HG03432 (cell line): Measurements from ENCODE around the gene PRDM1.

Experiments
- ATAC-seq: cut with Tn5 transposase; IDR thresholded peaks from one replicate; pipeline ENCODE4 v1.9.1; 2021; ENCODE audit warnings: mild to moderate bottlenecking, moderate library complexity; ENCODE audit not compliant: unreplicated experiment

Gene PRDM1

DNA sequence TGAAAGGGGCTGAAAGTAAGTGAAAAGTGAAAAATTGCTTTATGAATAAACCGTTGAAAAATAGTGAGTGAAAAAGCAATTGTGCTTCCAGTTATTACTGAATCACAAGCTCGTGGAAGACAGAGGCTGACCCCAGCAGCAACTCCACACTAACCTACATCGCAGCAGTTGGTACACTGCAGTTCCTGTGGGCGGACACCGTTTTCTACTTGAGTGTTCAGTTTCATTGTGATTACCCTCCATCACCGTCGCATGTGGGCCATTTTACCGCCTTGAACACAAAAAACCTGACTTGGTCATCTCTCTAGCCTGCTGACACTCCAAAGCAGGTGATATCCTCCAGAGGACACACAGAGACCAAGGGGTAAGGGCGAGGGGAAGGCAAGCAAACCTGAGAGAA is 28.4 kb downstream of the PRDM1 start:
- peak; percentile 86 for ATAC-seq

DNA sequence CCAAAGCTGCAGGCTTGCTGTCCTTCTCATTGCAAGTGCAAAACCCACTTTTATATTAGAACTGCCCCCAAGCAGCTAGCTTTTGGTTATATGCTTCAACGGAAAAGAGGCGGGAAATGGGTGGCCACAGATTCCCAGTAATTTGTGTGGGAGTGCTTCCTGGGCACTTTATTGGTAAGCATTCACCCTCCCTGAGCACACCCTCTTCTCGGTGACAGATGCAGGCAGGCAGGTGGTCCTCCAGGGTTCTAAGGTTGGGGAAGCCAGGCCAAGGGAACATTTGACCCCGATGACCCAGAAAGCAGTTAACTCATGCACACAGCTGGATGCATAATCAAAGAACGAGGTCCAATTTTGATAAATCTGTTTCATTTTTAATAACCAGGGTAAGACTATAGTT is 29.1 kb downstream of the PRDM1 start:
- ATAC-seq: no peak

DNA sequence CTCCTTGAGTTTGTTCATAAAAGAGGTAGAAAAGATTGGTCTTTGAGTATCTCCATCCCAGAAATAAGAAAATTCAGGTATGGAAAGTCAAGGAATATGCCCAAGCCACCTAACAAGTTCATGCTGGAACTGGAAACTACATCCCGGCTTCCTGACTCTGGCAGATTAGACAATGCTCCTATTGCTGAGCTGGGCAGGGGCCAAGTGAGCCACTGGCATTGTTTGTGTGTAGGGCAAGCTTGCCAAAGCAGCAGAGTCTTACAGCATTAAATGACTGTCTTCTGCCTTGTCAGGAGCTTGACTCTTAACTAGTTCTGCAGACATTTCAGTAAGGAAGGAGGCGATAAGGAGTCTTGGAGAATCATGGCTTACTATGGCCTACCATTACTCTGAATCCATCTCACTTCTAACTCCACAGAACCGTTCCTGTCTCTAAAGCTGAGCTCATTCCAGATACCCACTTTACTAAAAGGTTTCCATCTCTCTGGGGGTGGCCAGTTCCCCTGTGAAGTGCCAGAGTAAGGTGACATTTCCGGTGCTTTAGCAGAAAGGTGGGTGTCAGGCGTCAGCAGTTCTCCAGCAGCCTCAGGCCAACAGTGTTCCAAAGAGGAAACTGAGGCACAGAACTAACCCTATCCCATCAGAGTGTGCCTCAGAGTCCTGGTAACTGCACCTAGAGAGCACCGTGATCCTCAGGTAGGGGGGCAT is 30.1 kb downstream of the PRDM1 start:
- no peak for ATAC-seq

DNA sequence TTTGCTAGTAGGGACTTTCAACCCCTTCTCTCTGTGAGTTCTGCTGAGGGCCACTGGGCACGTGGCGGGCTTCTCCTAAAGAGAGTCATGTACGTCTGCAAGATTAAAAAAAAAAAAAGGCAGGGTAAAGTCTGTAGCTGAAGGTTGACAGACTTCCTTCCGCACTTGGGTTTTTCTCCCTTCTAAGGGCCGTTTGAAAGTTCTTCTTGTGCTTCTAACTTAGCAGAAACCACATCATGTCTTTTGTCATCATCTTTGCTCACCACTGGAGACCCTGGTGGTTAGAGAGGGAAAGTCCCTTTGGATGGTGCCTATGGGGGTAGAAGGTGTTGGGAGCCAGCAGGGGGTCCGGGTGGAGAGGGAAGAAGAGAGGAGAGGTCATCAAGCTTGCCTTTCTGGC is 31.4 kb downstream of the PRDM1 start:
- ATAC-seq: no peak

DNA sequence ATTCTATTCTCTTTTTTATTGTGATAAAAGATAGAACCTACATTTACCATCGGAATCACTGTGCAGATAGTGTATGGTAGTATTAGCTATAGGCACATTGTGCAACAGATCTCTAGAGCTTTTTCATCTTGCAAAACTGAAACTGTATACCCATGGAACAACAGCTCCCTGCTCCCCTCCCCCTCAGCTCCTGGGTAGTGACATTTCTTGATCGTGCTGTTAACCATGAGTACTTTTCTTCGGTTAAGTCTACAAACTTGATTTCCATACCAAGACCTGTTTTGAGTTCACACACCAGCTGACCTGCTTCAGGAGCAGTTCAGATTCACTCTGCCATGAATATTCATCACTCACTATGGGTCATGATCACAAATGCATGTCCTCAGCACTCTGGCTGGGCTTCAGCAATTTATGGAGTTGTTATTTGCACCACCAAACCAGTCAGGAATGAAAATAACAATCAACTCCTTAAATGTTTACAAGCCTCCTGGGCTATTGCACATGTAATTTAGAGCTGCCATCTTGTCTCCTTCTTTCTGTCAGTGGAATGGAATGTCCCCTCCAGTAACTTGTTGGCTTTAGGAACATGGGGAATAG is 32.8 kb downstream of the PRDM1 start:
- ATAC-seq: no peak

DNA sequence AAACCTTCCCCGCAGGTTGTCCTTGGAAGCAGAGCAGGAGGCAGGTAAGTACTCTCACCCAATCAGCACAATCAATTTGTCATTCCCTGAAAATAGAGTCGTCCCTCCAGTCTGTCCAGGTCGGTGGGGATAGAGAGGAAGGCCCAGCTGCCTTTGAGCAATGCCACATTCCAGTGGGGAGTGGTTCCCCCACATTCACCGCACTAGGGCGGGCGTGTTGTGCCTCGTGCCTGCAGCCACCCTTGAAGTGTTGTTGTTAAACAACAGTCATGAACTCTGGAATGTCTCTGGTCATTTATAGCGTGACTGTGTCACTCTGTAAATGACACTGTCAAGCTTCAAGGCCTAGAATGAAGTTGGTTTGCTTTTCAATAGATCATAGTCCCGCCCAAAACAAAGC is 33.4 kb downstream of the PRDM1 start:
- no peak for ATAC-seq

DNA sequence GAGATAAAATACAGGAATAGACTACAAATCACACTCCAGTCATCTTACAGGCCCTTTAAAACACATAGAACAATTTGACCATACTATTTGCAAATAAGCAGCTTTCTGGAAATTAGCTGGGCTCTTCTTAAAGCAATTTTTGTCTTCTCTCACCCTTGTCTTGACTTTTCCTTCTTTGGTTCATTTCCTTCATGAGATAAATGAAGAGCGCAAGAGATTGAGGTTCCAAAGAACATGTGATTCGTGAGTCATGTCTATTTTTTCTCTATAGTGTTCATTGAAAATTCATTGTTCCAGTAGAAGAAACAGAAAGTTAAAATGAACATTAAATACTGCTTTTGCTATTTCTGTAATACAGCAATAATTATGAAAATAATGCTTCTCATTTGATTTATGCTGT is 33.9 kb downstream of the PRDM1 start:
- no peak for ATAC-seq

DNA sequence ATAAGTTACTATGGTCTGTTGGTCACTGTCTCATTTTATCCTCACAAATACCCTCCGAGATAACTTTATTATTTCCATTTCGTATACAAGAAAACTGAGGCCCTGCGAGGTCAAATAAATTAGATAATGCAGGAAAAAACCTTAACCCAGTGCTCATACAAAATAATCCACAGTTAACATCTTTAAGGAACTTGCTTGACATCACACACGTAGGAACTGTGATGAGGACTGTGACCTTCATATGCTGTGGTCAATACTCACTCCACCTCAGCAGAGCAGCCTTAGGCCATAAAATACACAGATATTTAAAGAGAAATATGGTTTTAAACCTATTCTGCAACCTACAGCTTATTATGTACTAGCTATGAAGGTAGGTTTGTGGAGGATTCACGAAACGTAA is 34.3 kb downstream of the PRDM1 start:
- ATAC-seq: no peak

DNA sequence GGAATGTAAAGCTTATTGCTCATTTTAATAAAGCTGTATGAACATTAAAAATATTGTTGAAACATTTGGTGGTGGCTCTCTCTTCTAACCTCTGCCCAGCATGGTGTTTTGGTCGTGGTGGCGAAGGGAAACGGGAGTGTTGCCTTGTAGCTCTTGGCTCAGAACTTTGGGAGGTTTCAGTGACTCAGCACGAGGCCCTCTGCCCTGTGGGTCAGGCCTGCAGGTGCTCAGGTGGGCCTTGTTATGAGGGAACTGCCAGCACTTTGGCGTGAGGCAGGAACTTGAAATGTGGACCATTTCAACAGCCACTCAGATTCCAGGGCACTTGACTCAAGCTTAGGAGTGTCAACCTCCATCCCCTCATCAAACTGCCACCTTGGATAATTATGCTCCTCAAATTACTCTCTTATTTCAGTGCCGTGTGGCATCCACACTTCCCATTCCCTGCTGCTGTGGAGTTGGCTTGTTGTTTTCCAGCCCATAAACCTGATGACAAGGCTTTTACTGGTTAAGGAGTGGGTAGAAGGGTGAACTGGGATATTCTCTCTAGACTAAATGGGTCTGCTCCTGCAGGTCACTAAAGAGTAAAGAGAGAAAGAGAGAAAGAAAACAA is 36.3 kb downstream of the PRDM1 start:
- ATAC-seq: no peak

DNA sequence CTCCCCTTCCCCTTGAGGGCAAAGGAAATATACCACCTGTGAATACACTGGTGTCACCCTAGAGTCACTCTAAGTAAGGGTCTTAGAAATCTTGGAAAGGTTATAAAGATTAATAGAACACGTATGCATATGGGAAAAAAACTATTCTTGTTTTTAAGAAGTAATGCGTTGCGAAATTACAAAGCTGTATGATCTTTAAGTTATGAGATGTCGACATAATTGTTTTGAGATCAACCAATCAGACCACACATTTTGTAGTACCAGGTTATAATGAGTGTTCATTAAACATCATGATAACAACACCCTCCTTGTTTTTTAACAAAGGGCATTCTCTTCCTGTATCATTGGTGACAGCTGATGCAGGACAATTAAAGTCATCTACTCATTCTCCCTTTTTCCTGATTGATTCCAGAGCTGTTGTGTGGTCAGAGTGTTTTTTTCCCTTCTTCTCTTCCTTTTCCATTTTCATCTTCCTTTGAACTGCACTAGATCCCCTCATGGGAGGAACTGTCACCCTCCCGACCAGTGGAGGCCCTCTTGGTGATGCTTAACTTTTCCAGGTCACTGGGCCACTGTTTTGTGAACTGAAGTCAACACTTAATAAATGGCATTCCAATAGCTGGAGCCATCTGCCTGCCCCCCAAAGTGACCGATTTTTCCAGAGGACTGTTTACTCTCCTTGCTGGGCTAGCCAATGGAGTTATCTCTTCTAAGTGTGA is 37.0 kb downstream of the PRDM1 start:
- ATAC-seq: no peak

DNA sequence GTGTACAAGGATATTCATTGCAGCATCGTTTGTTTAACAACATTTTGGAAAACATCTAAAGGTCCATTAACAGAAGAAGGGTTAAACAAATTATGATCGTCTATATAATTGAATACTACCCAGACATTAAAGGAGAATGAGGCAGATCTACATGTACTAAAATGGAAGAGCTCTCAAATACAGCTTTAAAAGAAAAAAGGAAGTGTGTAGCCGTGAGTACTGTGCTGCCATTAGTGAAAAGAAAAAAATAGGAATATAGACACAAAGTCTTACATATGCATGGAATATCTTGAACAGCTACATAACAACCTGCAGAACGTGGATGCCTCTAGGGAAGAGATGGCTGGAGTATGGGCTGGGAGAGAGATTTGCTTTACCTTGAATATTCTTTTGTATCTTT is 37.9 kb downstream of the PRDM1 start:
- no peak for ATAC-seq

DNA sequence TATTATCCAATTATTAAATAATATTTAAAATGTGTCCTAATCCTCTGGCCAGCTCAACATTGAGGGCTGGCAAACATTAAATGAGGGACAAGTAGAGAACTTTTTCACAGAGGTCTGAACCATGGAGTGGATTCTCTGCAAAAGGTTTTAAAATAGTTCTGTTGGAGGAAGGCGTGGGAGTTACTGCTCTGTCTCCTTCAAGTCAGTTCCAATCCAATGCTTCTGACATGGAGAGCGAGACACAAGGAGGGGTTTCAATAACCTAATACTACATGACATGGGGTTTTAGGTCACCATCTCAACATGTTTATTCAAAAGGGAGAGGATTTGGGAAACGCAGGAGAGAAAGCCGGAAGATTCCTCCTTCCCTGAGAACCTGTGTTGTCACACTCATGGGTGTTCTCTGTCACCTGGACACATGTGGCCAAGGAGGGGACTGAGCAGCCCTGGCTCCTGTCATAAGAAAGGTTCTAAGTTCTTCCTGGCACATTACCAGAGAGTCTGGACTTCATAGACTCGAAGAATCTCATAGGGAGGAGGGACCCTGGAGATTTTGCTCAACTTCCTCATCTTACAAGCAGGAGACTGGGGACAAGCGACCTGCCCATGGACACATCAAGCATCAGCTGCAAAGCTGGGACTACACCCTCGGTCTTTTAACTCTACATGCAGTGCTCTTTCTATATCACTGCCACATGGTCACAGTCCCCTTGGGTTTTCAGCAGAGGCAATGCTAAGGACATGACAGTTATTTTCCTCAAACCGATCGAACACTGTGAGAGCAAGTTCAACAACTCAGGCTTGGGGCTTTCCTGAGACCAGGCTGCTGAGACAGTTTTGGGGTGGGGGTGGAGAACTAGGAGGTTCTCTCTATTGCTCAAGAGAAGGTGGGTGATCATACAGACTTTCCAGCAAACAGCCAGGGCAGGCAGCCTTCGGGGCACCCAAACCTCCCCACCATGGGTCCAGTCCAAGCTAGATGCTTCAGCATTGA is 38.6 kb downstream of the PRDM1 start:
- ATAC-seq: no peak

DNA sequence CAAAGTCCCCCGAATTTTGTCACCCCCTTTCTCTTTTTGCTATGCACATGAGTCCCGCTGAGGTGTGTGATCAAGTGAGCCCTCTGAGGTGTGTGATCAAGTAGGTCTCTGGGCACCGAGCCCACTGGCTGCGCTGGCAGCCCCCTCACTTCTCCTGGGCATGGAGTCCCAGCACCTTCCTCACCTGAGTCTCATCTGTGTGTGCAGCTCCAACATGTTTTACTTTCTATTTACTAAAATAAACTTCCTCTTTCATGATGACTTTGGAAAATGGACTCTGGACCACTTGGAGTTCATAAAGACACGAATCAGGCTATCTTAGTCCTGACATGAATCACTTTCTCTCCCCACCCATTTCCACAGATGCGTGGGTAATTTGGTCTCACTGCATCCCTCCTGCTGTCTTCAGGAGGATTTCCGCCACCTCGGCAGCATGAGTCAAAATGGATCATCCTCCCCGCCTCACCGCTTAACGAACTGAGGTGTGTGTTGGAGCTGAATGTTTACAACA is 39.8 kb downstream of the PRDM1 start:
- ATAC-seq: peak; percentile 60

DNA sequence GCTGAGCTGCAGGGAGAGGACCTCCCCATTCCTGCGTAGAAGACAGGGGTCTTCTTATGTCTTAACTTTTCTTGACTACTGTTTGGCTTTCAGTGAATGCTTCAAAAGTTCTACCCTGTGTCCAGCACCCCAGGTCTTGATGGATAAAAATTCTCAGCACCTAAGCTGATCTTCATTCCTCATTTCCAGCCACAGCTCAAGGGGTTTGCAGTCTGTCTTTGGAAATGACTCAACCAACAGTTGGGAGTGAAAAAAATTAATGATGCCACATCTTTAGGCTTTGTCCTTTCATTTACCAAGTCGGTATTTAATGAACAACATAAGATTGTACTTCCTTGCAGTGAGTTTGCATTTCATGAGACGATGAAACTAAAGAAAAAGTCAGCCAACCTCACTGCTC is 40.3 kb downstream of the PRDM1 start:
- no peak for ATAC-seq

DNA sequence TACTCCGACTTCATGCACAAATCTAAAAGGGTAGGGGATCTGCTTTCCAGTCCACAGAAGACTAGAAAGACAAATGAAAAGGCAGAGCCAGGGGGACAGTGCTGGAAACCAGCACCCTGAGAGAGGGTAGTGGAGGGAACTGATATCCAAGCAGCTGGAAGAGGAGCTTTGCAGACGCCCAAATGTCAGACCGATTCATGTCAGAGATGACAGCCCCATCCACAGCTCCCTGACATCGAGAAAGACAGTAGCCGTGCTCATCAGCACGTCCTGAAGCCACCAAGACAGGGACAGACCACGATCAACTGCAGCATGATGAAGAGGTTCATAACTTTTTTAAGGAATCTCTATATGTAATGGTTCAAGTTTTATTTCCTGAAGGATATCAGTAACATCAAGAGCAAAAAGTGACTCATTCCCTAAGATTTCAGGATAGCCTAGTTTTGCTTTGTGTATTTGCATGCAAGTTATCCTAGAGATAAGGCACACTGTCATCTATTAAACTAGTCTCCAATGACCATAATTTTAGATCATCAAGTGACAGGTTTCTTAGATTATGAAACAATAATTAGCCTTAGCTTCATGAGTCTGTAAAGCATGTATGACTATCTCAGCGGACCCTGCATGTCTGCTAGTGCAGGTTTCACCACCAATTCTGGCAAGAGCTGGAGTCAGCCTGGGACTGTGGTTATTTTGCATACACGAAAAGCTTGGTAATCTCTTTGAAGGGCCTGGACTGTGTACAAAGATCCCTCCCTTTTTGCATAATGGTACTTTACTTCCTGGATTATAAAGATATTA is 43.0 kb downstream of the PRDM1 start:
- no peak for ATAC-seq

DNA sequence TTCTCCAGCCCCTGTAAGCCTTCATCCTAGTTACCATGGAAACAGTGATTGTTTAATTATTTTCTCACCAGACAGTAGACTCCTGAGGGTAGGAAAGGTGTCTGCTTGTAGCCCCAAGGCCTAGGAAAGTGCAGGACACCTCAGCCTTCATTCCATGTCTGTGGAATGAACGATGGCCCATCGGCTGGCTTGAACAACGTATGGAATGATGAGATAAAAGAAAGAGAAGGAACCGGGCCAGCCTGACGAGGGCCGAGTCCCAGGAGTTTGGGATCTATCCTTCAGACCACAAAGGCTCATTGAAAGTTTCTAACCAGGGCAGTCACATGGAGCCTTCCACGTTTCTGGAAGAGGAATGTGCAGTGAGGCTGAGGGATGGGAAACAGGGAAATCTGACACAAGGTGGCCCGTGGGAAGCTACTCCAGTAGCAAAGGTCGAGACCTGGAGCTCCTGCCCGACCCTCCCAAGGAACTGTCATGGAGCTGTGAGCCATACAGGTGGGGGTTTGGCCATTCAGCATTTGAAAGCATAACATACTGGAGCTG is 46.1 kb downstream of the PRDM1 start:
- ATAC-seq: no peak

DNA sequence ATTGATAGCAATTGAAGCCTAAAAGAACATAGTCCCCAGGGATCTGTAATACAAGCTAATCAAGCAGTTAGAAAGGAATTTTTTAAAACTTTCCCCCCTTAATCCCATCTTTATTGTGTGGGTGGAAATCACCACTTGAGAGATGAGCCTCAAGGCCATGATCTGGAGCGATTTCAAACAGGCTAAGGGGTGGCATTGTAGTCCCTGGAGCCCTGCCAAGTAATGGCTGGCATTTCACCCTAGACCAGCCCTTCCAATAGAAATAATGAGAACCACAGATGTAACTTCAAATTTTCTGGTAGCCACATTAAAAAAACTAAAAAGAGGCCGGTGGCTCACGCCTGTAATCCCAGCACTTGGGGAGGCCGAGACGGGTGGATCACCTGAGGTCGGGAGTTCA is 46.9 kb downstream of the PRDM1 start:
- no peak for ATAC-seq

DNA sequence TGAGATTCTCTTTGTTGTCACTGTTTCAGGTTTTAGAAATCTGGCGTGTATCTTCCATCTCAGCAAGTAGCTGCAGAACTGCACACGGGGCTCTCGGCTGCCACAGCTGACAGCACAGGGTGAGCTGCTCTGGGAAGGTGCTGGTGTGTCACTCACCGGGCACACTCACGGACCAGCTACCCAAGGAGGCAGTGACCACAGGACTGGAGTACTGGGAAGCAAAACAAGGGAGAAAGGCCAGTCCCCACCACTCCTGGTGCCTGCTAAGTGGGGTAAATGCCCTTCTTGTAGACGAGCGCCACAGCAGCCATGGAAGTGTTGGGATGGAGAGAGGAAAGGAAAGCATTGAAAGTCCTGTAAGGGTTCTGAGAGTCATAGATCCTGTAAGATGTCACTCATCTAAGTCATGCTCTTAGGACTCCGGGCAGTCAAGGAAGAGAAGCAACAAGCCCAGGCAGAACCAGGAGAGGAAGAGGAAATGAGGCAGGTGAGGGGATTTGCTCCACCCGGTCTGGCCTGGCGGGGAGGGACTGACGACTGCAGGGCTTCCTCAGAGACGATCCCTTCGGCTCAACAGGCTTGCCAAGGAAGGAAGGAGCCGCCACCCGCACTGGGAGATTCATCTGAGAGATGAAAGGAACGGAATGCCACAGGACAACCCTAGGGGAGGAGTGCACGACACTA is 48.1 kb downstream of the PRDM1 start:
- ATAC-seq: no peak
